Left ventricle myocardium superior (tissue), 1 donor: ENCODE data around the gene MAP3K2. TPM values are rescaled to one million over a fixed set of nuclear protein-coding genes. Genes with fewer than 3 reads are reported as not detected.
"Not testable (repeated sequence)": the region's sequence is repeated elsewhere in the genome, so short reads cannot be mapped to it uniquely, and the experiment has no call there.

Source experiments
- ATAC-seq: fragments of 200-7000 bp; cut with Tn5 transposase; one replicate; pipeline ENCODE4 v1.9.1; 2020; ENCODE audit warnings: mild to moderate bottlenecking, moderate library complexity
- DNase-seq: peaks from one replicate; pipeline ENCODE4 v3.0.0-alpha.2; 2020
- intact Hi-C: fragments of 100-400 bp; cut with micrococcal nuclease; formaldehyde crosslinking; loops from one replicate; pipeline ENCODE4 v1.11.0; 2022
- total RNA-seq: library from RNA; stranded (reverse); fragmentation: NEBNext Ultra II Directional; extraction: Animal tissue kit (Norgen Biotek cat#: 25700); gene quantifications from one replicate; pipeline ENCODE4 v1.2.1, GENCODE V29; 2021
- donor health status: DM: no; HTN: yes; CAD: no; lungs with severe emphysema.

MAP3K2 gene
- total RNA-seq, 1 donor from 2014 or later: 24.9 TPM

DNA sequence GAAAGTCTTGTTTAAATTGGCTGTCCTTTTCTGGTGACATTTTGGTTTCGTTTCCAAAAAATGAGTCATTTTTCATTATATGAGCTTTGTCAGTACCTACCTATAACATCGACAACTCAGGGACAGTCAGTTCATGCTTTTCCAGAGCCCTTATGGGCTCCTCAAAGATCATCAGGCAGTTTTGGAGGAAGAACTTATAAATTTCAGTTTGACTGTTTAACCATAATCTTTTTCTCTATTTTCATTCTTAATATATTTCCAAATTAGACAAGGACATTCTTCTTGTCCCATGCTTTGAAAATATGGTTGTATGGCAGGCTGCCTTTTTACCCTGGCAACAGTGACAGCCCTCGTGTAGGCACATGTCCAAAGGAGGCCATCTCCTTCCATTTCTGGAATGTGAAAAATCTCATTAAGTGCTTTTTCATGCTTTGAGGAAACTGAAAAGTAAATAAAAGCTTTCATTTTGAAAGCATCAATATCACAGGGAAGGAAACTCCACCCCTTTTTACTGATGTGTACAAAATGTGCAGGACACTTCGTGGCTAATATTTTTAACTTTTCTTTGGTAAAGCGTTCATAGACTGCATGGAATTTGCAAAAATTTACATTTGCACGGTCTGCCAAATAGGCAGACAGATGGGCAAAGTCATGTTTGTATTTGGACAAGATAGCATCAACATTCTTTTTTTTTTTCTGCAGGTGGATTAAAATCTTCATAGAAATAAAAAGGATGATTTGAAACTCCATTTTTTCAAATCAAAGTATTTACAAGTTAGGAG lies 23.3 kb upstream of the MAP3K2 start:
- DNase-seq (no peak), ATAC-seq (no peak)
- intact Hi-C loops: no loop called here

DNA sequence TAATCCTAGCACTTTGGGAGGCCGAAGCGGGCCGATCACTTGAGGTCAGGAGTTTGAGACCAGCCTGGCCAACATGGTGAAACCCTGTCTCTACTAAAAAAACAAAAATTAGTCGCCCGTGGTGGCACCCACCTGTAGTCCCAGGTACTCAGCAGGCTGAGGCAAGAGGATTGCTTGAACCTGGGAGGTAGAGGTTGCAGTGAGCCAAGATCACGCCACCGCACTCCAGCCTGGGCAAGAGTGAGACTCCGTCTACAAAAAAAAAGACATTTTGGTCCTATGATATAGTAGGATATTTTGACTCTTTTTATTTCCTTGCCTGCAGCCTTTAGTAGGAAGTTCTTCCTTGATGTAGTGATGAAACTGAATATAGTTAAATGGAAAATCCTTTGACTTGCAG lies 21.9 kb upstream of the MAP3K2 start:
- intact Hi-C loops, DNase-seq, ATAC-seq: not testable (repeated sequence)

DNA sequence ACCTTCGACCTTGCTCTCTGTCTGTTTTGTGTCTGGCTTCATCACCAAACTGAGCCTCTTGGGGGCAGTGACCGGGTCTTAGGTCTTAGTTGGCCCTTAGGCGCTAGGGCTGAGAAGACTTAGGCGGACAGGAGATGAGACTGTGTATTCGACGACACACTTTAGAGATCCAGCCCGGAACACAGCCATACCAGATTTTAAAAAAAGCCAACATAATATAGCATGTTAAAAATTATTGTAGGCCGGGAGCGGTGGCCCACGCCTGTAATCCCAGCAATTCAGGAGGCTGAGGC lies 21.0 kb upstream of the MAP3K2 start:
- DNase-seq (no peak), ATAC-seq (no peak)
- intact Hi-C loops: no loop called here

DNA sequence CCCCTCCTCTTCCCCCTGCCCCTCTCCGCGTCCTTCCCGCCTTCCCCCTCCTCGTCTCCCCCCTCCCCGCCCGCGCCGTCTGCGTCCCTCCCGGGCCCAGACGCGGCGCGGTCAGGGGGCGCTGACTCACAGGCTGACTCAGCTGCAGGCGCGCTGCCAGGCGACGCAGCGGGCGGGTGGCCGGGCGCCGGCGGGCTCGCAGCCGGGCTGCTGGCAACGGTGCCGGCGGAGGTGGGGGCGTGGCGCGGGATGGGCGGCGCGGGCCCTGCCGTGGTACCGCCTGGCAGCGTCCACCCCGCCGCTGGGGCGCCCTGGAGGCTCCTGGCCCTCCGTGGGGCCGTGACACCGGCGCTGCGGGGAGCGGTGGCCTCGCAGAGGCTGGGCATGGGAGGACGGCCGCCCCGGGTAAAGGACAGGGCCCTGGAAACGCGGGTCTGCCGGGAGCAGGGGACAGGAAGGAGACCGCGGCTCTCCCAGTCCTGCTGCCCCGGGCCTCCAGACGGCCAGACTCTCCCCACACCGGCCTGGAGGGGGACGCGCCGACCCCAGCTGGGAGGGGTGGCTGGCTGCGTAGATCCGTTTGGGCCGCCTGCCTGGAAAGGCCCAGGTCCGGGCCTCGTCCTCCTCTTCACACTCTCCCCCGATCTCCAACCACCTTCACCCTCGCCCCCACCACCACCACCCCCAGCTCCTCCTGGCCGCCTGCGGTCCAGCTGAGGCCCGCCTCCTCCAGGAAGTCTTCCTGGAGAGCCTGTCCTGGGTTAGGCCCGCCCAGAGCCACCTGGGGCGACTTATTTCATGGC lies 20.4 kb upstream of the MAP3K2 start:
- peak; percentile 95 for ATAC-seq
- DNase-seq: peak; percentile 97
- intact Hi-C loops: no loop called here

DNA sequence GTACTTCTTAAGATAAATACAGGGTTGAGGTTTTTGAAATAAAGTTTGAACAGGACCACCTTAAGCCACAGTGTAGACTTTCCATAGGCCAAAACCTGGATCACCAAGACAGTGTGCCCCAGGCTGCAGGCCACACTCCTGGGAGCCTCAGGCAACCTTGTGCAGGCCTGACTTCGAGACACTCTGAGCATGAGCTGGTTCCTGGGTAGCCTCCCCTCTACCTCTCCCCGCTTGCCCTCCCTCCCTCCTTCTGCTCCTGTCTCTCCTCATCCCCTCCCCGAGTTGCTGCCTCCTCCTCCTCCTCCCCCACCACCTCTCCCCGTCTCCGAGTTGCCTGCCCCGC lies 19.9 kb upstream of the MAP3K2 start:
- intact Hi-C loops: no loop called here
- ATAC-seq: peak; percentile 34
- no peak for DNase-seq

DNA sequence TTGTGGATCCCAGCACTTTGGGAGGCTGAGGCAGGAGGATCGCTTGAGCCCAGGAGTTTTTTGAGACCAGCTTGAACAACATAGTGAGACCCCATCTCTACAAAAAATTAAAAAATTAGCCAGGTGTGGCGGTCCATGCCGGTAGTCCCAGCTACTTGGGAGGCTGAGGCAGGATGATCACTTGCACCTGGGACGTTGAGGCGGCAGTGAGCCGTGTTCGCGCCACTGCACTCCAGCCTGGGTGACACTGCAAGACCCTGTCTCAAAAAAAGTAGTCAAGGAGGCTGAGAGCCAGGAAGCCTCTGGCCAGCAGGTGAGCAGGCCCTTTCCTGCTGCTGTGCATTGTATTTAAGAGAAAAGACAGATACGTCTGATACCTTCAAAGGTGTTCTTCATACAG lies 19.3 kb upstream of the MAP3K2 start:
- DNase-seq (no peak), ATAC-seq (no peak)
- intact Hi-C loops: no loop called here

DNA sequence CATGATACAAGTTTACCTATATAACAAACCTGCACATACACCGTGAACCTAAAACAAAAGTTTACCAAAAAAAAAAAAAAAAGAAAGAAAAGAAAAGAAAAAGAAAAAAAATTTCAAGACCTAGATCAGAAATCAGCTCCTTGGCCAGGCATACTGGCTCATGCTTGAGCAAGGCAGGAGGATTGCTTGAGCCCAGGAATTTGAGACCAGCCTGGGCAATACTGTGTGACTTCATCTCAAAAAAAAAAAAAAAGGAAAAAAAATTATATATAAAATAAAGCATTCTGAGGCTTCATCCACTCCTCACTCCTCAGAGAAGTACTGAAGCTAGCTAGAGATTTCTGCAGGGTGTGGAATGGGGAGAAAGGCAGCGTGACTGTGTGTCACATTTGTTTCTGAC lies 18.7 kb upstream of the MAP3K2 start:
- ATAC-seq (no peak), DNase-seq (no peak)
- intact Hi-C loops: no loop called here

DNA sequence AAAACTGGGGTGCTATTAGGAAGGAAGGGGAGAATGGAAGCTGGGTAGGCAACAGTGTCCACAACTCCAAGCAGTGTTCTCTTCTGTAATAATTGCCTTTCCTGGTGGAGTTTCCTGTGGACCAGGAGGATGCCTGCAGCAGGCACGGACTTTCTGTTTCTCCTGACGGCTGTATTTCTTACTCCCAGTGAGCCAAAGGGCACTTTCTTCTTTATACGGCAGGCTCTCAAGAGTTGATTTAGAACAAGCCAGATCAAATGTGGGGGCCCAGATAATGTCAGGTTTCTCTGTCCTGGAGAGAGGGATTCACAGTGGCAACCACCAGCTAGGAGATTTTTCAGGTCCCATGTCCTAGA lies 17.5 kb upstream of the MAP3K2 start:
- DNase-seq (no peak), ATAC-seq (no peak)
- intact Hi-C loops: no loop called here

DNA sequence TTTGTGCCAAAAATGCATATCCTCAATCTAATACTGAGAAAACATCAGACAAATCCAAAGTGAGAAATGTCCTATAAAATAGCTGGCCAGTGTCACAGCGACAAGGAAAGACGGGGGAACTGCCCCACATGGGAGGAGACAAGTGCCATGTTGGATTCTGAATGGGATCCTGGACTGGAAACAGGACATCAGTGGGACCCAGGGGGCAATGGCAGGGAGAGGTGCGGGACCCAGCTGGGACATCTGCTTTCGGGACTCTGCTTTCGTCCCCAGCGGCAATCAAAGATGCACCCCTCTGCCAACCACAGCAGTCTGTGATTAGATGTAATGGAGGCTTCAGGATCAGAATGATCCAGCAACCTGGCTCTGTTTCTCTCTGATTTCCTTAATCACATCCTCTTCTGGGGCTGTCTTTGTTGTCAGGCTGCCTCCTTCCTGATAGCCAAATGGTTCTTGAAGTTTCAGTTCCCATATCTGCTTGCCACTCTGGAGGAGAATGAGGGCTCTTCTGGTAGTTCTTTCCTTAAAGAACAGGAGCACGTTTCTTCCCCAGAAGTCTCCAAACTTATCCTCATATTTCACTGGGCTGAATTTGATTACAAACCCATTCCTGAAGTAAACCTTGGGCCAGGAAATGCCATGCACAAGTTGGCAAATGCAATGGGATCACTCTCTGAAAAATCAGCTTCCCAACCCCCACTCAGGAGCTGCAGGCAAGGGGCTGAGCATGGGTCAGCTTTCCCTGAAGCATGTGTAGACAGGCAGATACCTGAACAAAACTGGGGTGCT lies 16.9 kb upstream of the MAP3K2 start:
- ATAC-seq (no peak), DNase-seq (no peak)
- intact Hi-C loops: no loop called here

DNA sequence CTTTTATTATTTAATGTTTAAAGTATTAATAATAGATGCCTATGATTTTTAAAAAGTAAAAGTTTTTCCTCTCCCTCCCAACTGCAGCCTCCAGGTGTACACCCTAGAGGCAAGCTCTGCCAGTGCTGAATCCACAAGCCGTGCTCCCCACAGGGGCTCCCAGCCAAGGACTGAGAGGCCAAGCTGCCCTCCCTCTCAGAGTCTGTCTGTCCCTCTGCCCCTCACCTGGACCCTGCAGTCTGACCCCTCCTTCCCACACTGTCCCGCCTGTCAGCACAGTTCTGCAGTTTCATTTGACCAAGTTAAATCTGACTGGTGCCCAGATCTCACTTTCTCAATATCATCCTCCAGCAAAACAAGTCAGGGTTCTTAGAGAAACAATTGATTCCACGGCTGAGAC lies 15.7 kb upstream of the MAP3K2 start:
- no peak for DNase-seq

DNA sequence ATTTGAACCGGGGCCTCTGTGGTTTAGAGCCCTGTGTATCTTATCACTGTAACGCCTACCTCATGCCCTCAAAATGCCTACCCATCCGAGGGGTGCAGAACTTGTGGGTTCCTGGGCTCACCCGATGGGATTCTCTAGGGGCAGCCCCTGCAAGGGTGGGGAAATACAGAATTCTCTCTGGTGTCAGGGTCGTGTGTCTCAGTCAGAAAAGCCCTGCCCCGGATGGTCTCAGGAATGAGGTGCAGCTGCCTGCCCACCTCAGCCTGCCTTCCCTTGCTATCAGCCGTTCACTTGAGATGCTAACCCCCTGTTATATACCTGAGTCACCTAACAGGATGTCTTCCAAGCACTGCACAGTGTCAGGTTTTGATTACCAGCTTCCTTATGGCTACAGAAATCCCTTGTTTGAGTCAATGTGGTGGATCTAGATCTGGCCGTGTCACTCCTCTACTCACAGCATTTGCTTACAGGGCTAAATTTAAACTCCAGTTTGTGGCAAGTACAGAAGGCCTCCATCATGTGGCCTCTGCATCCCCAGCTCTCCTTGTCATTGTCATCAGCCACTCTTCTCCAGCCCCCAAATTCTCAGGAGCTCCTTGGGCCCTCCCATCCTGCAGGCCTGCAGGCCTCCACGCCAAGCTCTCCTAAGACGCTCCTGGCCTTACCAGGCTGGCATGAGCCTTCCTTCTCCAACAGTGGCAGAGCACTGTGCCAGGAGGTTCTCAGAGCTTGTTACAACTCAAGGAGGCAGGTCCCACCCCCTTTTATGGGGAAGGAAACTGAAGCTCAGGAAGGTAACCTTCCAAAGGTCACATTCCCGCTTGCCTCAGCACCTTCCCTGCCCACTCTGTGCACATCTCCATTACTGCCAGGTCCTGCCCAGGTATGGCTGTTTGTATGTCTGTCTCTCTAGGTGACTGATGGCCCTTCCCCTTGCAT lies 14.3 kb upstream of the MAP3K2 start:
- ATAC-seq: no peak
- no peak for DNase-seq
- intact Hi-C loops: no loop called here

More for the DNA sequence above, 15.7 kb upstream of the MAP3K2 start:
- ATAC-seq: no peak
- intact Hi-C loops: no loop called here

DNA sequence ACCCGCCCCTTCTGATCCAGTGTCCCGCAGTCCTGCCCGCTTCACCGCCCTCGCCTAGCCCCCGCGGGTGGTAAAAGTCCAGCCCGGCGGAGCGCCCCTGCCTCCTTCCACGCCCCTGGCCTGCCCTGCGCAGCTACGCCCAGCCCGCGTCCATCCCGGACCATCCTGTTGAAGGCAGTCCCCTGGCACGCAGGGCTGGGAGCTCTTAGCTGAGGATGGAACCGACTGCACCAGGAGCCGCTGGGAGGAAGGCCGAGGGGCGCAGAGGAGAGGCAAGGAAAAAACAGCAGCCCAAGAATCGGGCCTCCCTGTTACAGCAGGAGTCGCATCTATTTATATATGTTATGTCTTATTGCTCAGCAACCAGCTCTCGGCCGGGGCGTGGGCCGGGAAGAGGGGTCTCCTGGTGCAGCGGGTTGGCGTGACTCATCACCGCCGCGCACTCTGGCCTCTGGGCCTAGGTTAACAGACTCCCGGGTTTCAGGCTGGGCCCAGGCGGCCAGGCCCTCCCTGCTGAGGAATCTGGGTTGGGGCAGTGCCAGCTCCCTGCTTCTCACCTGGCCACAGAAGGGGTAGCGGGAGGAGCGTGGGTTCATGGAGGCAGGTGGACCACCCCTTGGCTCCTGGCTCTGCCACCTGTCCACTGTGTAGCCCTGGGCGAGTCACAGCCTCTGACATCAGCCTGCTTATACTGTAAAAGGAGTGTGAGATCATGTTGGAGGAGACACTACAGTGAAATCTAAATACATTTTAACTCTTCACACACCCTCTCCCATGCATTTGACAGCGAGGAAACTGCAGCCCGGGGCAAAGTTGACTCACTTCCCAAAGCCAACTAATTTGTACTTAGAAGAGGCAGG lies 13.4 kb upstream of the MAP3K2 start:
- ATAC-seq: no peak
- DNase-seq: no peak
- intact Hi-C loops: no loop called here

DNA sequence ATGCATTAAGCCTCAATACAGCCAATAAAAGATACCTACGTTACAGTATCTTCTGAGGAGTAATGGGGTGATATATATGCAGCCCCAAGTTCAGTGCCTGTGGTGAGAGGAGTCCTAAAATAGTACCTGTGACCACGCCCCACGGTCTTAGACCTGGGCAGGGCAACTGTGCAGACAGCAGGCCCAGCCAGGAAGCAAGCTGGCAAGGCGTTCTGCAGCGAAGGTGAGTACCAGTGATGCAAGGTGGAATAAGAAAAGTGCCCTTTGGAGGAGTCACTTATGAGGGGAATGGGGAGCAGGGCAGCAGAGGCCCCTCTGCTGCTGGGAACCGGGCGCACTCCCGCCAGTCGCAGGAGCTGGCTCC lies 12.7 kb upstream of the MAP3K2 start:
- ATAC-seq: no peak

DNA sequence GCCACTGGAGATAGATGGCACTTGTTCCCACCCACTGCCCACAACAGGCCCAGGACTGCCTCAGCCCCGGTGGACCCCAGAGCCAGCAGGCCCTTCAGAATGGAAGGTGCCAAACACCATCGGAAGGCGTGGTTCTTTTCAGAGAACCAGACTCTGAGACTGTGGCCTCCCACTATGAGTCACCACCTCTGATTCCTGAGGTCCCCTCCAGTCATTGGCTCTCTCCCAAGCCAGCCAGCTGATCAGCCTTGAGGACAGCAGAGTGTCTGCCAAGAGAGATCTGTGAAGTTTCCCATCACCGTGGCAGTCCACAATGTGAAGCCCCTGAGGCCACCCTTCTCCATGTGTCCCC lies 10.4 kb upstream of the MAP3K2 start:
- ATAC-seq (peak; percentile 92), DNase-seq (peak; percentile 78)
- intact Hi-C loops: no loop called here

More for the DNA sequence above, 12.7 kb upstream of the MAP3K2 start:
- intact Hi-C loops: no loop called here
- DNase-seq: no peak

DNA sequence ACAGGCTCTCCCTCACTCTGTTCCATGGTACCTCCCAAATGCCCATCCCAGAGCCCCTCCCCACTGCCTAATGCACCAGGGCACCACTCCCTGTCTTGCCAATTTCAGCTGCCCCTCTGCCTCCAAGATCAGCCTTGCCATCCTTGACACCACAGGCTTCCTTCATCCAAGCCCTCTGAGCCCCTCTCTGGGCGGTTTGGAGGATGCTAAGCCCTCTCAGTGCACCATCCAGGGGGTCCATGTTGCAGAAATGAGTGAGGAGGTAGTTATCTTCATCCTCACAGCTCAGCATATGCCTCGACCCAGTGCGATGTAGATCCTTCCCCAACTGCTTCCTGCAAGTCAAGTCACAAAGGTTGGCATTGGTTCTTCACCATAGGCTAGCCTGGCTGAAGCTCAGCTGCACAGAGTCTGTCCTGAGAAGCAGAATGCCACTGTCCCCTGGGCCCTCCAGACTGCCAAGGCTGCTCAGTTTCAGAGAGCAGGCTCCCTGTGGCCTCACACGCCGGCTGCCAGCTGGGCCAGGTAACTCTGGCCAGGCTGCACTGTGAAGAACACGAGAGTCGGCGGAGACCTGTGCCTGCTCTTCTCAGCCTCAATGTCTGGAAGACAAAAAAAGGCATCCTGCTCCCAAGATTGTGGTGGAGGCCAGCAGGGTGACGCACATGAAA lies 9.9 kb upstream of the MAP3K2 start:
- no peak for DNase-seq
- intact Hi-C loops: no loop called here
- ATAC-seq: peak; percentile 23

DNA sequence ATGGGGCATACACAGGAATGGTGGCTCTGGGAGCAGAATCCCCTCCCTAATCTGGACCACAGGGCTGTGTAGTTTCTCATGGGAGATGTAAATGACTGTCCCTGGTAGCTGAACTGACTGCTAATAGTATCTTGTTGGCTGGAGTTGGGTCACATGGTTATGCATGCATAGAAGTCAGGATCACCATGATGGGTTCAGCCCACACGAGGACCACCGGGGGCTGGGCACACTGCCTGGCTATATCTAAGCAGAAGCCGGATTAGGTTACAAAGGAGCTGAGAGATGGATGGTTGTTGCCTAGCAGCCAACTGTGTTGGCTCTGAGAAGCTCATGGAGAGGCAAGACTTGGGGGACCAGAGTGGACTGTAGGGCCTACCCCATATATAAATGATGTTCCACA lies 6.7 kb upstream of the MAP3K2 start:
- no peak for DNase-seq
- ATAC-seq: no peak
- intact Hi-C loops: no loop called here

DNA sequence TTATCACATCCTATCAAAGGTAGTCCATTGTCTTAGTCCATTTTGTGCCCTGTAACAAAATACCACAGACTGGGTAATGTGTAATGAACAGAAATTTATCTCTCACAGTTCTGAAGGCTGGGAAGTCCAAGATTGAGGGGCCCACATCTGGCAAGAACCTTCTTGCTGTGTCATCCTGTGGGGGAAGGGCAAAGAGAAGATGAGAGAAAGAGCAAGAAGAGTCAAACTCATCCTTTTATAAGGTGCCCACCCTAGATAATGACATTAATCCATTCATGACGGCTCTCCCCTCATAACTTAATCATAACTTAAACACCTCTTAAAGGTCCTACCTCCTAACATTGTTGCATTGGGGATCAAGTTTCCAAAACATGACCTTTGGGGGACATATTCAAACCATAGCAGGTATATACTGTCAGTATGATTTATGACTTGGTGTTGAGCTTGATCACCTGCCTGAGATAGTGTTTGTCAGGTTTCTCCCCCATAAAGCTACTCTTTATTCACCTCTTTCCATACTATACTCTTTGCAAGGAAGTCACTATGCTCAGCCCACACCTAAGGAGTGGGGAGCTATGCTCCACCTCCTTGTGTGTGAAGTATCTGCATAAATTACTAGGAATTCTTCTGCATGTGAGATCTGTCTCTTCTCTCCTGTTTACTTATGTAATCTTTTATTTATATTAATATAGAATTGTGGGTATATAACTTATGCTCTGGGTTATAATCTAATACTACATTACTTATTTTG lies 5.2 kb upstream of the MAP3K2 start:
- intact Hi-C loops: no loop called here
- no peak for DNase-seq
- ATAC-seq: no peak
